ENCODE data around the gene MFSD1. TPM values are rescaled to one million over a fixed set of nuclear protein-coding genes. Genes with fewer than 3 reads are reported as not detected.
A peak's percentile ranks its signal among the peaks of the same experiment; 100 is the strongest.

Gene MFSD1
- total RNA-seq, 4 donors from 2014 or later, result 36.3 to 93.8 (median 65.2) TPM

DNA sequence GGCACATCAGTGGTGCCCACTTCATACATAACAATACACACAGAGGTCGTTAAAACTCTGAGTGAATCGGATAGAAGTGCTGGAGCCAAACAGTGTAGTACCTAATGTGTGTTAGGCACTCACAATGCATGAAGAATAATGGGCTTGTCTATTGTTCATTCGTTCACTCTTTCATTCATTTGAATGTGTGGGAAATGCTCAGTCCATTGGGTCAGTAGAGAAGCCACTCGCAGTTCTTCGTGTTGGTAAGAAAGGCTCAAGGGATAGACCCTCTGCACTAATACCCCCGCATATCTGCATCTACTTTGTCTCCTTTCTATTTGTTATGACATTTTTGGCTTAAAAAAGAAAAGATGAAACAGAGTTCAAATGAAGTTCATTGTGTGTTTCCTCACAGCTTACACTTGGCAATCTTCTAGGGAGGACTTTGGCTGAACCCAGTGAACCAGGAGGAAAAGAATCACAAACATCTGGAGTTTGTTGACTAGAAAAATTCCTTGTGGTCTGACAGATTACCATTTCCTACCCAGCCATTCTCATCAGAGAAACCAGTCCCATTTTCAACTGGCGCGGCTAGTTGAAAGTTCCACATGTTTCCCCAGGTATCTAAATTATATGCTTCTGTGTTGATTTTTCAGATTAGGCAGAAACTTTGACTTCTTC lies 32.8 kb upstream of the MFSD1 start:
- Histone ChIP-seq H3K27ac (peak overlapping the region; percentile 75 to 89 (median 84)), H3K4me3 (peak overlapping the region in 1 of 2 donors; percentile 16), H3K9me3 (no peaks in the 10 kb centered on the region), H3K27me3 (no peaks in the 10 kb centered on the region), H3K36me3 (no peaks in the 10 kb centered on the region), H3K4me1 (peaks cover 36 to 85% (median 41%) of the 10 kb centered on the region in 3 donors)
- TF ChIP-seq EP300 (IDR thresholded peaks at IDR 0.05) (no peak), POLR2AphosphoS5 (IDR thresholded peaks at IDR 0.05) (peak; percentile 97)
- 3 to 9% methylated on average over 7 to 8 of the region's 8 CpGs for WGBS, 2 donors (ENCODE audit: low coverage in 1 of 2)
- peak; percentile 89 for ATAC-seq

DNA sequence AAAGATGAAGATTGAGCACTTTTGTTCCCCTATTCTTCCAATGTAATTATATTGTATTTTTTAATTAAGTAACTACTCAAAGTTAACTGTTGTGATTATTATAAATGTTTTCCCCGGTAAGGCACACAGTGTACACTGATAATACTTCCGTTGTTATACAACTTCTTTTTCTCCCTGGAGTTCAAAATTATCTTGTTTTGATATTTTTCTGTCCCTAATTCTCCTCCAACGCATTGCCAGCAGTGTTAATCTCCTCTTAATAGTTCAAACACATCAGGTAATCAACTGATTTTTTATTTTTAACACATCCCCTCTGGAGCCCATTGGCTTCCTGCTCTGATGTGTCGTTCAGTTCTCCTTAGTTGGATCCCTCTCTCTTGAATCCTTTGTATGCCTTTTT lies 32.3 kb upstream of the MFSD1 start:
- TF ChIP-seq POLR2A (IDR thresholded peaks at IDR 0.05) (no peak), POLR2AphosphoS5 (IDR thresholded peaks at IDR 0.05) (no peak), EP300 (IDR thresholded peaks at IDR 0.05) (no peak)
- TF ChIP-seq, protein P1, sequence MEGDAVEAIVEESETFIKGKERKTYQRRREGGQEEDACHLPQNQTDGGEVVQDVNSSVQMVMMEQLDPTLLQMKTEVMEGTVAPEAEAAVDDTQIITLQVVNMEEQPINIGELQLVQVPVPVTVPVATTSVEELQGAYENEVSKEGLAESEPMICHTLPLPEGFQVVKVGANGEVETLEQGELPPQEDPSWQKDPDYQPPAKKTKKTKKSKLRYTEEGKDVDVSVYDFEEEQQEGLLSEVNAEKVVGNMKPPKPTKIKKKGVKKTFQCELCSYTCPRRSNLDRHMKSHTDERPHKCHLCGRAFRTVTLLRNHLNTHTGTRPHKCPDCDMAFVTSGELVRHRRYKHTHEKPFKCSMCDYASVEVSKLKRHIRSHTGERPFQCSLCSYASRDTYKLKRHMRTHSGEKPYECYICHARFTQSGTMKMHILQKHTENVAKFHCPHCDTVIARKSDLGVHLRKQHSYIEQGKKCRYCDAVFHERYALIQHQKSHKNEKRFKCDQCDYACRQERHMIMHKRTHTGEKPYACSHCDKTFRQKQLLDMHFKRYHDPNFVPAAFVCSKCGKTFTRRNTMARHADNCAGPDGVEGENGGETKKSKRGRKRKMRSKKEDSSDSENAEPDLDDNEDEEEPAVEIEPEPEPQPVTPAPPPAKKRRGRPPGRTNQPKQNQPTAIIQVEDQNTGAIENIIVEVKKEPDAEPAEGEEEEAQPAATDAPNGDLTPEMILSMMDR (IDR thresholded peaks at IDR 0.05), result no peak
- H3K27ac ChIP-seq, result peak overlapping the region; percentile 75 to 89 (median 84)
- peaks cover 36 to 91% (median 41%) of the 10 kb centered on the region in 3 donors for H3K4me1 ChIP-seq
- 11 to 13% methylated on average over 4 of the region's 4 CpGs for WGBS, 2 donors (ENCODE audit: low coverage in 1 of 2)
- H3K36me3 ChIP-seq, result no peaks in the 10 kb centered on the region
- no peaks in the 10 kb centered on the region for H3K9me3 ChIP-seq
- no peaks in the 10 kb centered on the region for H3K27me3 ChIP-seq
- ATAC-seq, result peak; percentile 50
- H3K4me3 ChIP-seq, result peak overlapping the region in 1 of 2 donors; percentile 7

DNA sequence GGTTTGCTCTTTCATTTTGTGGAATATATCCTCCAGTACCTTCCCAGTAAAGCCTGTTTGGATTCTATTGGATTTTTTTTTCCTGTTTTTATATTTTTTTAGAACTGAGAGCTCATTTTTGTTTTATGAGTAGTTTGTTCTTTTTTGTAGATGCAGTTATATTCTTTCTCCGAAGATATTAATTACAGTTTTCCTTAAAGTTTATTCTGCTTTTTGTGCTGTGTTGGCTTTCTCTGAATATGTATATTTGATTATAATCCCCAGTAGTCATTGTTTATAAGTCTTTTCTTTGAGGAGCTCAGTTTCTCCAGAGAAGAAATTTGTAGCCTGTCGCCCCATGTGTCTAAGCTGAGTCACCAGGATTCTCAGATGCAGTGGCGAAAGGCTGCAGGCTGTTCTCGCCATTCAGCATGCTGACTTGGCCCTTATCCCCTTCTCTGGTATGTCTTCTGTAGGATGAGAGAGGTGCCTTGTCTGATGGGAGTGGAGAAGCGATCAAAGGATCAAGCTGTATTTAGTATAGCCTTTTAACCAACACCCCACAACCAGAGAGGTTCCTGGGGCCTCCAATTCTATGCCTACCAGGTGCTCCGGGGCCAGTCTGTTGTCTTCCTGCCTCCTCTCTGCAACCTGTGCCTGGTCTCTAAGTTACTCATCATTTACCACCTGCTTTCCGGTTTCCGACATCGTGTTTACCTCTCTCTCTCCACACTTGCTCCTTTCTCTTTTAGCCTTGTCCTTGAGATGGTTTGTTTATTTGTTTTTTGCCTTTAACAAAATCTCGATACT lies 31.7 kb upstream of the MFSD1 start:
- ATAC-seq, result no peak
- peak; percentile 32 for TF ChIP-seq POLR2AphosphoS5 (IDR thresholded peaks at IDR 0.05)
- TF ChIP-seq, protein P1 (IDR thresholded peaks at IDR 0.05), result no peak
- H3K4me1 ChIP-seq, result peaks cover 36 to 96% (median 41%) of the 10 kb centered on the region in 3 donors

GRCh38 chr3:158770741-158771350 lies 31.0 kb upstream of the MFSD1 start:
- Histone ChIP-seq H3K9me3 (no peaks in the 10 kb centered on the region), H3K4me3 (no peak overlapping the region), H3K27ac (peak overlapping the region; percentile 75 to 89 (median 82)), H3K4me1 (peaks cover 36 to 96% (median 41%) of the 10 kb centered on the region in 3 donors), H3K36me3 (no peaks in the 10 kb centered on the region), H3K27me3 (no peaks in the 10 kb centered on the region)
- no peak for ATAC-seq
- 77 to 98% methylated on average over 4 of the region's 4 CpGs for WGBS, 2 donors (ENCODE audit: low coverage in 1 of 2)
- TF ChIP-seq POLR2A (IDR thresholded peaks at IDR 0.05) (no peak), POLR2AphosphoS5 (IDR thresholded peaks at IDR 0.05) (no peak), EP300 (IDR thresholded peaks at IDR 0.05) (no peak)
- TF ChIP-seq, protein P1 (IDR thresholded peaks at IDR 0.05), result no peak

More for the DNA sequence above, 31.7 kb upstream of the MFSD1 start:
- no peaks in the 10 kb centered on the region for H3K9me3 ChIP-seq
- H3K4me3 ChIP-seq, result no peak overlapping the region
- WGBS, 2 donors (ENCODE audit: low coverage in 1 of 2), result 76 to 88% methylated on average over 4 to 10 of the region's 10 CpGs
- H3K27ac ChIP-seq, result peak overlapping the region; percentile 75 to 89 (median 84)
- H3K36me3 ChIP-seq, result no peaks in the 10 kb centered on the region
- H3K27me3 ChIP-seq, result no peaks in the 10 kb centered on the region

GRCh38 chr3:158771577-158771976 lies 30.3 kb upstream of the MFSD1 start:
- WGBS, 2 donors (ENCODE audit: low coverage in 1 of 2), result 83 to 88% methylated on average over 1 of the region's 1 CpG
- ATAC-seq, result no peak
- no peaks in the 10 kb centered on the region for H3K9me3 ChIP-seq
- no peak overlapping the region for H3K4me3 ChIP-seq
- no peaks in the 10 kb centered on the region for H3K27me3 ChIP-seq
- TF ChIP-seq, protein P1 (IDR thresholded peaks at IDR 0.05), result no peak
- TF ChIP-seq POLR2A (IDR thresholded peaks at IDR 0.05), result no peak
- TF ChIP-seq POLR2AphosphoS5 (IDR thresholded peaks at IDR 0.05), result no peak
- TF ChIP-seq EP300 (IDR thresholded peaks at IDR 0.05), result no peak
- peaks cover 36 to 96% (median 41%) of the 10 kb centered on the region in 3 donors for H3K4me1 ChIP-seq
- no peaks in the 10 kb centered on the region for H3K36me3 ChIP-seq
- peak overlapping the region; percentile 75 to 89 (median 82) for H3K27ac ChIP-seq
